PC-9 (cell line): ENCODE data around the gene PSMB2. TPM values are rescaled to one million over a fixed set of nuclear protein-coding genes. Genes with fewer than 3 reads are reported as not detected.

Experiments
- BruUV-seq: library from RNA; stranded (reverse); fragments of 400-500 nt; replicated peaks from 2 replicates; lab custom pipeline; 2021; lab: Mats Ljungman, UMichigan
- CTCF ChIA-PET: fragments of 300-600 bp; sonication (Branson Sonifier 250); formaldehyde crosslinking; loops from one replicate; lab custom pipeline; 2022; ENCODE audit warnings: antibody characterized with exemption; lab: Charles Lee
- POLR2A ChIA-PET: fragments of 300-600 bp; sonication (Branson Sonifier 250); formaldehyde crosslinking; loops from one replicate; lab custom pipeline; 2022; ENCODE audit warnings: antibody characterized with exemption; ENCODE audit not compliant: unreplicated experiment; lab: Charles Lee
- DNase-seq, 2 experiments: peaks; one replicate each; pipeline versions ENCODE4 v3.0.0 to v3.0.0-alpha.2; 2015 to 2022; ENCODE audit warnings: mixed read lengths in 1 of 2
- H2AFZ ChIP-seq: fragments of 200-600 bp; sonication (generic); 2 replicates; pipeline ENCODE4 v1.8.1; 2017; ENCODE audit warnings: antibody characterized with exemption
- H3F3A ChIP-seq: fragments of 200-600 bp; sonication (generic); 2 replicates; pipeline ENCODE4 v1.8.1; 2017; ENCODE audit warnings: antibody characterized with exemption, mild to moderate bottlenecking, low read depth; ENCODE audit not compliant: insufficient read depth
- H3K27ac ChIP-seq: fragments of 200-600 bp; sonication (generic); 2 replicates; pipeline ENCODE4 v1.6.1; 2016; ENCODE audit warnings: mixed run types
- H3K27me3 ChIP-seq: fragments of 200-600 bp; sonication (generic); 2 replicates; pipeline ENCODE4 v1.6.1; 2016; ENCODE audit warnings: low read depth, mixed run types; ENCODE audit not compliant: insufficient read depth
- H3K36me3 ChIP-seq: fragments of 200-600 bp; sonication (generic); 2 replicates; pipeline ENCODE4 v1.6.1; 2016; ENCODE audit warnings: low read depth, mixed run types
- H3K4me1 ChIP-seq: fragments of 200-600 bp; sonication (generic); replicated peaks from 2 replicates; pipeline ENCODE4 v1.6.1; 2016; ENCODE audit warnings: mixed run types; ENCODE audit not compliant: insufficient read depth
- H3K4me2 ChIP-seq: fragments of 200-600 bp; sonication (generic); 2 replicates; pipeline ENCODE4 v1.6.1; 2017; ENCODE audit warnings: mixed run types
- H3K4me3 ChIP-seq: fragments of 200-600 bp; sonication (generic); 2 replicates; pipeline ENCODE4 v1.6.1; 2016; ENCODE audit warnings: mixed run types
- H3K79me2 ChIP-seq: fragments of 200-600 bp; sonication (generic); 2 replicates; pipeline ENCODE4 v1.6.1; 2017; ENCODE audit warnings: low read depth, mixed run types
- H3K9me2 ChIP-seq: fragments of 200-600 bp; sonication (generic); 2 replicates; pipeline ENCODE4 v1.8.1; 2017; ENCODE audit warnings: mild to moderate bottlenecking; ENCODE audit not compliant: insufficient read depth
- H3K9me3 ChIP-seq: fragments of 200-600 bp; sonication (generic); 2 replicates; pipeline ENCODE4 v1.8.1; 2016; ENCODE audit warnings: low read depth; ENCODE audit not compliant: insufficient read depth
- H4K20me1 ChIP-seq: fragments of 200-600 bp; sonication (generic); 2 replicates; pipeline ENCODE4 v1.8.1; 2017; ENCODE audit not compliant: insufficient read depth
- EZH2 ChIP-seq: fragments of 200-600 bp; sonication (generic); IDR thresholded peaks from 2 replicates; pipeline ENCODE4 v1.8.0; 2017; ENCODE audit warnings: antibody characterized with exemption, low read depth
- intact Hi-C: fragments of 100-400 bp; cut with micrococcal nuclease; formaldehyde crosslinking; loops from one replicate; pipeline ENCODE4 v1.10.0; 2022; ENCODE audit not compliant: unreplicated experiment
- total RNA-seq: library from RNA; stranded (reverse); gene quantifications from 2 replicates; pipeline ENCODE4 v1.2.3, GENCODE V29; 2021
- TF ChIP-seq, protein P1 (sequence below): fragments of 200-600 bp; sonication (generic); conservative IDR thresholded peaks from 2 replicates; pipeline ENCODE4 v1.6.1; 2017; ENCODE audit warnings: mixed run types, antibody characterized with exemption, mild to moderate bottlenecking, moderate library complexity

Gene PSMB2
- total RNA-seq, 1 experiment from 2014 or later: 206 TPM

DNA sequence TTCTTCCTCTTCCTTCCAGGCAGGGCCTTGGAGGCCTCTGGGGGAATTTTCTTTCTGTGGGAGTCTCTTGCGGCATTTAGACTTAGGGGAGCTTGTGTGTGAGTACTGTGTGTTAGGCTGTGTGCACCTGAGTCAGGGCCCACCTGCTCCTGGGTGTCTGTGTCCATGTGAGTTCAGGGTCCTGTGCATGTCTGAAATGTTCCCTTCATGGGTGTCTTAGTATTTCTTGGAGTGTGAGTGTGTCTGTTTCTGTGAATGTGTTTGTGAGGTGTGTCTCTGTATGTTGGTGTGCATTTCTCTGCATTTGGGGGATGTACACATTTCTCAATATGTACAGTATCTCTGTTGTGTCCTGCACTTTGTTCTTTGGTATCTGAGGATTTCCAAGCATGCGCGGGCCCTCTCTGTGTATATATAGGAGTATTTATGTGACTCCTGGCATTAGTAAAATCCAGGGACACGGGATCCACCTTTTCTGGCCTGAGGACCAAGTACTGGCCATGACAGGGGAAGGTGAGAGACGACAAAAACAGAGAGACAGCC, 65.8 kb downstream of the PSMB2 start:
- no peaks in the 10 kb centered on the region for H4K20me1 ChIP-seq
- no peaks in the 10 kb centered on the region; the same call in 1 of the 2 replicates for H3K4me1 ChIP-seq
- H2AFZ ChIP-seq: no peak overlapping the region
- no peaks in the 10 kb centered on the region for H3K9me2 ChIP-seq
- no peak overlapping the region for H3K4me3 ChIP-seq
- CTCF ChIA-PET: no interaction called here
- no TSS peak for BruUV-seq
- H3F3A ChIP-seq: 0 out of 2 replicates have a peak, but pooled peaks cover 4% of the 10 kb centered on the region
- POLR2A ChIA-PET: no interaction called here
- H3K27me3 ChIP-seq: no peaks in the 10 kb centered on the region
- H3K27ac ChIP-seq: no peak overlapping the region
- no peak for TF ChIP-seq EZH2
- TF ChIP-seq, protein P1, sequence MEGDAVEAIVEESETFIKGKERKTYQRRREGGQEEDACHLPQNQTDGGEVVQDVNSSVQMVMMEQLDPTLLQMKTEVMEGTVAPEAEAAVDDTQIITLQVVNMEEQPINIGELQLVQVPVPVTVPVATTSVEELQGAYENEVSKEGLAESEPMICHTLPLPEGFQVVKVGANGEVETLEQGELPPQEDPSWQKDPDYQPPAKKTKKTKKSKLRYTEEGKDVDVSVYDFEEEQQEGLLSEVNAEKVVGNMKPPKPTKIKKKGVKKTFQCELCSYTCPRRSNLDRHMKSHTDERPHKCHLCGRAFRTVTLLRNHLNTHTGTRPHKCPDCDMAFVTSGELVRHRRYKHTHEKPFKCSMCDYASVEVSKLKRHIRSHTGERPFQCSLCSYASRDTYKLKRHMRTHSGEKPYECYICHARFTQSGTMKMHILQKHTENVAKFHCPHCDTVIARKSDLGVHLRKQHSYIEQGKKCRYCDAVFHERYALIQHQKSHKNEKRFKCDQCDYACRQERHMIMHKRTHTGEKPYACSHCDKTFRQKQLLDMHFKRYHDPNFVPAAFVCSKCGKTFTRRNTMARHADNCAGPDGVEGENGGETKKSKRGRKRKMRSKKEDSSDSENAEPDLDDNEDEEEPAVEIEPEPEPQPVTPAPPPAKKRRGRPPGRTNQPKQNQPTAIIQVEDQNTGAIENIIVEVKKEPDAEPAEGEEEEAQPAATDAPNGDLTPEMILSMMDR: no peak
- no peaks in the 10 kb centered on the region for H3K36me3 ChIP-seq
- intact Hi-C loops: loop anchor here (5.0 kb wide), 1 partner anchor 67 kb away; the partner anchor contains the start of gene PSMB2
- H3K4me2 ChIP-seq: no peak overlapping the region
- no peaks in the 10 kb centered on the region for H3K79me2 ChIP-seq
- no peak for DNase-seq
- no peaks in the 10 kb centered on the region for H3K9me3 ChIP-seq

DNA sequence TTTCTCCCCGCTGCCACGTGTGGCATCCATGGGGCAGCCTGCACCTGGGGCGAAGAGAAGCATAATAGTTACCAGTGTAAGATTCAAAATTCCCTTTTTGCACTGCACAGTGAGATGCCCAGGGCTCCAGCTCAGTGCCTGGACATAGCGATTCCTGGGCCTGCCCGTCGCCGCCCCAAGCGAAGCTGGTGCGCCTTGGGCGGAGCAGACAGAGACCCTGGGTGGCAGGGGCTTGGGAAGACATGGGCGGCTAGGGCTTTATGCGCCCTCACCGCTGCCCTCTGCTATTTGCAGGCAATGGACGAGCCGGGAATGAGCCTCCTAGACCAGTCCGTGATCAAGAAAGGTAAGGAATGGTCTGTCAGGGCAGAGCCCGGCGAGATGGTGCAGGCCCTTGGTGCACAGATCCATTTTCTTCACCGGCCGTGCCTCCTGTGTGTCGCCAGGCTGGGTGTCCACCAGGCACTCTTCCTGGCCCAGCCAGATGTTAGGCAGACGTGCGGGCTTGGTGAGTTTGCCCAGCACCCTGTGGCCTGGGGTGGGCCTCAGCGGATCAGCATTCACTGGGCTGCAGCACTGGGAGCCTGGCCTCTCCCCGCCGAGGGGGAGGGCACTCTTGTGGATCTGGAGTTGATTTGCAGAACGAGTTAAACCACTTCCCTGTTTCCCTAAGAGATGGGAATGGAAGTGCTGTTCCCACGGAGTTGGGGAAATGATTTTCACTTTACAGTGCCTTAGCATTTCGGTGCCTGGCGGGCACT, 66.5 kb downstream of the PSMB2 start:
- no peak overlapping the region for H3K4me2 ChIP-seq
- DNase-seq: peak in 1 of 2 experiments; percentile 58

DNA sequence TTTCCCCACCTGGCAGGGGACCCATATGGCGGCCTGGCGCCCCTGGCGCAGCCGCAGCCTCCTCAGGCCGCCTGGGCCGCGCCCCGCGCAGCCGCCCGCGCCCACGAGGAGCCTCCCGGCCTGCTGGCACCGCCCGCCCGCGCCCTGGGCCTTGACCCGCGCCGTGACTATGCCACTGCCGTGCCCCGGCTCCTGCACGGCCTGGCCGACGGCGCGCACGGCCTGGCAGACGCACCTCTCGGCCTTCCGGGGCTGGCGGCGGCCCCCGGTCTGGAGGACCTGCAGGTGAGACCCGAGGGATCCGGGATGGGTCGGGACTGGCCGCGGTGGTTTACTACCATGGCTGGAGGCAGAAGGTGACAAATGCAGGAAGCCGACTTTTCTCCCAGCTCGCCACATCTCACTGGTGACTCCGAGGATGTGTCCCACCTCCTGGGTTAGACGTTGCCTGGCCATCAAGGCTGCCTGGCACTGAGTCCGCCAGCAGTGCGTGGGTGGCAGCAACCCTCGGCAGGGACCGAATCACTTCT, 67.1 kb downstream of the PSMB2 start:
- TF ChIP-seq, protein P1: no peak
- TF ChIP-seq EZH2: no peak
- no peaks in the 10 kb centered on the region for H3K9me3 ChIP-seq
- H3K4me3 ChIP-seq: no peak overlapping the region
- H4K20me1 ChIP-seq: no peaks in the 10 kb centered on the region
- POLR2A ChIA-PET: no interaction called here
- H3K4me1 ChIP-seq: no peaks in the 10 kb centered on the region; the same call in 1 of the 2 replicates
- no peaks in the 10 kb centered on the region for H3K9me2 ChIP-seq
- DNase-seq: no peak
- H3K79me2 ChIP-seq: no peaks in the 10 kb centered on the region
- BruUV-seq: no TSS peak
- no peak overlapping the region for H3K27ac ChIP-seq
- intact Hi-C loops: no loop called here
- no peak overlapping the region for H2AFZ ChIP-seq
- H3F3A ChIP-seq: 0 out of 2 replicates have a peak, but pooled peaks cover 4% of the 10 kb centered on the region
- no peaks in the 10 kb centered on the region for H3K27me3 ChIP-seq
- no peaks in the 10 kb centered on the region for H3K36me3 ChIP-seq
- no peak overlapping the region for H3K4me2 ChIP-seq
- CTCF ChIA-PET: no interaction called here

More for the DNA sequence above, 66.5 kb downstream of the PSMB2 start:
- H3K27ac ChIP-seq: no peak overlapping the region
- H3K4me1 ChIP-seq: no peaks in the 10 kb centered on the region; the same call in 1 of the 2 replicates
- no peaks in the 10 kb centered on the region for H3K79me2 ChIP-seq
- intact Hi-C loops: loop anchor here (5.0 kb wide), 1 partner anchor 67 kb away; the partner anchor contains the start of gene PSMB2
- no peak overlapping the region for H3K4me3 ChIP-seq
- no peaks in the 10 kb centered on the region for H3K9me2 ChIP-seq
- H3K27me3 ChIP-seq: no peaks in the 10 kb centered on the region
- H2AFZ ChIP-seq: no peak overlapping the region
- CTCF ChIA-PET: no interaction called here
- POLR2A ChIA-PET: no interaction called here
- H3K9me3 ChIP-seq: no peaks in the 10 kb centered on the region
- no peaks in the 10 kb centered on the region for H4K20me1 ChIP-seq
- no peaks in the 10 kb centered on the region for H3K36me3 ChIP-seq
- TF ChIP-seq, protein P1: no peak
- 0 out of 2 replicates have a peak, but pooled peaks cover 4% of the 10 kb centered on the region for H3F3A ChIP-seq
- no TSS peak for BruUV-seq
